ENCODE data around the gene HOXB13. TPM values are rescaled to one million over a fixed set of nuclear protein-coding genes. Genes with fewer than 3 reads are reported as not detected.
A peak's percentile ranks its signal among the peaks of the same experiment; 100 is the strongest.

HOXB13 gene
- total and polyA plus RNA-seq, 2 experiments from 2014 or later, result not detected

- peaks cover 22% of the 10 kb centered on the region for H3F3A ChIP-seq (replicated peaks; ENCODE audit: low read depth)
- H3K4me3 ChIP-seq, result no peak overlapping the region
- Mint-ChIP-seq H3K4me1 (peaks cover 15% of the 10 kb centered on the region), H3K36me3 (ENCODE audit: low read depth) (no peaks in the 10 kb centered on the region; the same call in 2 of the 3 replicates), H3K9me3 (peaks cover 8% of the 10 kb centered on the region; the same call in 2 of the 3 replicates), H3K27me3 (ENCODE audit: insufficient read depth, low read depth, poor library complexity) (peaks cover 100% of the 10 kb centered on the region), H3K4me3 (no peak overlapping the region), H3K27ac (no peak overlapping the region)
- peaks cover 68% of the 10 kb centered on the region for H4K20me1 ChIP-seq (replicated peaks; ENCODE audit: insufficient read depth)
- DNase-seq (ENCODE audit: low spot score) (no peak), ATAC-seq (no peak)
- H3K27ac ChIP-seq (ENCODE audit: low read depth), result no peak overlapping the region
- no peaks in the 10 kb centered on the region for H3K79me2 ChIP-seq (replicated peaks; ENCODE audit: insufficient read depth)
- no peaks in the 10 kb centered on the region for H3K9me2 ChIP-seq (ENCODE audit: insufficient read depth)
- H3K36me3 ChIP-seq (ENCODE audit: insufficient read depth), result no peaks in the 10 kb centered on the region
- peak; percentile 52 for TF ChIP-seq EZH2 (IDR thresholded peaks at IDR 0.05; ENCODE audit: low read depth, unreplicated experiment)
- no peak for TF ChIP-seq ZNF462 (CRISPR knock-in tag; IDR thresholded peaks at IDR 0.05)
- H3K27me3 ChIP-seq (ENCODE audit: insufficient read depth), result peaks cover 100% of the 10 kb centered on the region
- H3K4me2 ChIP-seq, result no peak overlapping the region
- H3K4me1 ChIP-seq (ENCODE audit: insufficient read depth), result peaks cover 24% of the 10 kb centered on the region; the same call in 1 of the 2 replicates
- H2AFZ ChIP-seq, result no peak overlapping the region
Observed at GRCh38 chr17:48737330-48738043, 8.9 kb upstream of the HOXB13 start.

DNA sequence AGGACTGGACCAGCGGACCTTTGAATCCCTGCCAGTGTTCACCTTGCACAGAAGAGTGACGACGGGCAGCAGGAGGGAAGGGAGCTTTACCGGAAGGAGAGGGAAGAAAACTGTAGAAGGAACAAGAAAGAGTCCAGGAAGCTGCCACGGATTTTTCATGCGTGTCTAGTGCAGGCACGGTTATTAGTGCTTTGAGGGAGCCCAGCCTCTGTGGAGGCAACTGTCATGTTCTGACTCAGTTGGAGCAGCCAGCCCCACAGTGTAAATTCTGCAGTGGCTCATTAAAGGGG is 6.5 kb upstream of the HOXB13 start:
- TF ChIP-seq ZNF462 (CRISPR knock-in tag; IDR thresholded peaks at IDR 0.05) (no peak), EZH2 (IDR thresholded peaks at IDR 0.05; ENCODE audit: low read depth, unreplicated experiment) (peak; percentile 77), ZNF331 (CRISPR knock-in tag; IDR thresholded peaks at IDR 0.05; ENCODE audit: low read depth) (no peak), ZNF114 (CRISPR knock-in tag; IDR thresholded peaks at IDR 0.05) (no peak)
- no peaks in the 10 kb centered on the region for H3K79me2 ChIP-seq (replicated peaks; ENCODE audit: insufficient read depth)
- Mint-ChIP-seq H3K9me3 (peaks cover 8% of the 10 kb centered on the region; the same call in 2 of the 3 replicates), H3K4me1 (peaks cover 15% of the 10 kb centered on the region), H3K27ac (no peak overlapping the region), H3K27me3 (ENCODE audit: insufficient read depth, low read depth, poor library complexity) (peaks cover 100% of the 10 kb centered on the region), H3K4me3 (no peak overlapping the region), H3K36me3 (ENCODE audit: low read depth) (no peaks in the 10 kb centered on the region; the same call in 2 of the 3 replicates)
- no peak for DNase-seq (ENCODE audit: low spot score)
- peaks cover 100% of the 10 kb centered on the region for H3K27me3 ChIP-seq (ENCODE audit: insufficient read depth)
- H3K4me3 ChIP-seq, result no peak overlapping the region
- no peak for ATAC-seq
- no peak overlapping the region for H3K4me2 ChIP-seq
- no peaks in the 10 kb centered on the region for H3K9me2 ChIP-seq (ENCODE audit: insufficient read depth)
- no peak overlapping the region for H2AFZ ChIP-seq
- peaks cover 30% of the 10 kb centered on the region for H3F3A ChIP-seq (replicated peaks; ENCODE audit: low read depth)
- H3K4me1 ChIP-seq (ENCODE audit: insufficient read depth), result peaks cover 26% of the 10 kb centered on the region; the same call in 1 of the 2 replicates
- peaks cover 67% of the 10 kb centered on the region for H4K20me1 ChIP-seq (replicated peaks; ENCODE audit: insufficient read depth)
- no peaks in the 10 kb centered on the region for H3K36me3 ChIP-seq (ENCODE audit: insufficient read depth)
- H3K27ac ChIP-seq (ENCODE audit: low read depth), result no peak overlapping the region

Data from GM23338 (cell line).